Mesendoderm (in vitro differentiated cells): ENCODE data around the gene SLC6A12. TPM values are rescaled to one million over a fixed set of nuclear protein-coding genes. Genes with fewer than 3 reads are reported as not detected.

Experiments
- DNase-seq: peaks from one replicate; pipeline ENCODE4 v3.0.0; 2013
- H2AK5ac ChIP-seq: 2 replicates; pipeline ENCODE4 v1.6.1; 2013; ENCODE audit warnings: low read length, inconsistent platforms
- H2BK120ac ChIP-seq: 2 replicates; pipeline ENCODE4 v1.6.1; 2013; ENCODE audit warnings: low read depth, mild to moderate bottlenecking, low read length, moderate library complexity, mixed read lengths
- H2BK15ac ChIP-seq: replicated peaks from 2 replicates; pipeline ENCODE4 v1.6.1; 2013; ENCODE audit warnings: low read depth, mild to moderate bottlenecking, moderate library complexity
- H2BK5ac ChIP-seq: 2 replicates; pipeline ENCODE4 v1.6.1; 2013; ENCODE audit warnings: low read length, inconsistent platforms
- H3K18ac ChIP-seq: 2 replicates; pipeline ENCODE4 v1.6.1; 2013; ENCODE audit warnings: mild to moderate bottlenecking, low read length, mixed read lengths
- H3K23ac ChIP-seq: one replicate; pipeline ENCODE4 v1.6.1; 2013; ENCODE audit warnings: low read length
- H3K27ac ChIP-seq: 2 replicates; pipeline ENCODE4 v1.5.1; 2013; ENCODE audit warnings: low read depth, mild to moderate bottlenecking, inconsistent platforms, low read length, moderate library complexity
- H3K27me3 ChIP-seq: 2 replicates; pipeline ENCODE4 v1.6.1; 2013; ENCODE audit warnings: low read length, control low read depth, mild to moderate bottlenecking, inconsistent platforms; ENCODE audit not compliant: insufficient read depth, poor library complexity
- H3K36me3 ChIP-seq: 2 replicates; pipeline ENCODE4 v1.6.1; 2013; ENCODE audit warnings: low read length, inconsistent platforms; ENCODE audit not compliant: control insufficient read depth, insufficient read depth
- H3K4ac ChIP-seq: one replicate; pipeline ENCODE4 v1.6.1; 2013; ENCODE audit warnings: low read depth, mild to moderate bottlenecking, low read length, moderate library complexity
- H3K4me1 ChIP-seq: 2 replicates; pipeline ENCODE4 v1.6.1; 2013; ENCODE audit warnings: low read depth, low read length, inconsistent platforms; ENCODE audit not compliant: control insufficient read depth
- H3K4me2 ChIP-seq: 2 replicates; pipeline ENCODE4 v1.6.1; 2013; ENCODE audit warnings: low read length
- H3K4me3 ChIP-seq: 2 replicates; pipeline ENCODE4 v1.5.1; 2013; ENCODE audit warnings: mild to moderate bottlenecking, low read length
- H3K56ac ChIP-seq: one replicate; pipeline ENCODE4 v1.6.1; 2013; ENCODE audit warnings: low read length
- H3K79me1 ChIP-seq: 2 replicates; pipeline ENCODE4 v1.6.1; 2013; ENCODE audit warnings: low read length, inconsistent platforms
- H3K79me2 ChIP-seq: 2 replicates; pipeline ENCODE4 v1.6.1; 2013; ENCODE audit warnings: mild to moderate bottlenecking, low read length; ENCODE audit not compliant: control insufficient read depth, insufficient read depth
- H3K9ac ChIP-seq: 2 replicates; pipeline ENCODE4 v1.6.1; 2013; ENCODE audit warnings: low read length, inconsistent platforms
- H4K5ac ChIP-seq: one replicate; pipeline ENCODE4 v1.6.1; 2013; ENCODE audit warnings: low read length
- H4K8ac ChIP-seq: one replicate; pipeline ENCODE4 v1.6.1; 2013; ENCODE audit warnings: low read depth, mild to moderate bottlenecking, control low read depth, low read length, moderate library complexity
- WGBS: extraction: QIAGEN DNeasy Blood & Tissue Kit; methylation state at CpG from one replicate; pipeline ENCODE4 v1.1.7; 2013; ENCODE audit warnings: low lambda C conversion rate, missing lambda C conversion rate; ENCODE audit not compliant: insufficient coverage; ENCODE audit errors: extremely low coverage; 5-methylcytosine and 5-hydroxymethylcytosine counted together
- polyA plus RNA-seq, 2 experiments: library from polyadenylated mRNA; stranded (reverse); fragments of 200-250 nt; gene quantifications; one replicate each; pipeline ENCODE4 v1.2.3, GENCODE V29; 2013

The SLC6A12 gene
- 0.15 TPM for polyA plus RNA-seq (2013, experiment 1 of 2)
- polyA plus RNA-seq (2013, experiment 2 of 2) = 0.15 TPM

- Histone ChIP-seq H3K4me2 (no peak within 1 kb of the TSS), H3K56ac (peak within 1 kb of the TSS; percentile 34), H3K27me3 (no peaks in the 10 kb centered on the region), H2AK5ac (no peak within 1 kb of the TSS), H3K9ac (no peak within 1 kb of the TSS), H3K4ac (no peak within 1 kb of the TSS), H4K8ac (no peak within 1 kb of the TSS), H3K4me1 (peaks cover 3% of the 10 kb centered on the region), H3K79me2 (no peaks in the 10 kb centered on the region), H3K36me3 (no peaks in the 10 kb centered on the region), H3K27ac (no peak within 1 kb of the TSS), H3K4me3 (no peak within 1 kb of the TSS), H2BK120ac (no peak within 1 kb of the TSS), H3K18ac (no peak within 1 kb of the TSS), H4K5ac (no peak within 1 kb of the TSS), H3K79me1 (no peaks in the 10 kb centered on the region), H2BK15ac (no peak within 1 kb of the TSS), H3K23ac (no peak within 1 kb of the TSS), H2BK5ac (no peak within 1 kb of the TSS)
- no CpG with 5 or more reads among the region's 14 CpGs for WGBS
- DNase-seq = peak; percentile 70
These were observed at the start of gene SLC6A12 for GRCh38 chr12:214003-214741. Gene SLC6A12, minus strand, starts transcription at chr12:214157. Its CDS starts 4,171 bp downstream, at chr12:209986.

GRCh38 chr12:263574-263973 lies 49.6 kb upstream of the SLC6A12 start:
- Histone ChIP-seq H3K27me3 (no peaks in the 10 kb centered on the region), H3K9ac (no peak overlapping the region), H3K79me1 (no peaks in the 10 kb centered on the region), H3K4ac (no peak overlapping the region), H2BK15ac (no peak overlapping the region), H4K8ac (no peak overlapping the region), H3K4me2 (no peak overlapping the region), H3K4me3 (no peak overlapping the region), H3K36me3 (no peaks in the 10 kb centered on the region), H2BK120ac (no peak overlapping the region), H2BK5ac (no peak overlapping the region), H3K4me1 (peaks cover 2% of the 10 kb centered on the region), H2AK5ac (no peak overlapping the region), H4K5ac (no peak overlapping the region), H3K18ac (no peak overlapping the region), H3K23ac (no peak overlapping the region), H3K27ac (no peak overlapping the region), H3K56ac (no peak overlapping the region), H3K79me2 (no peaks in the 10 kb centered on the region)
- no CpG with 5 or more reads among the region's 9 CpGs for WGBS
- DNase-seq = no peak

- DNase-seq = peak; percentile 8
- H3K27me3 ChIP-seq = no peaks in the 10 kb centered on the region
- H3K79me2 ChIP-seq = no peaks in the 10 kb centered on the region
- no peak within 1 kb of the TSS for H3K4me3 ChIP-seq
- no peak within 1 kb of the TSS for H4K8ac ChIP-seq
- H3K36me3 ChIP-seq = no peaks in the 10 kb centered on the region
- H2BK5ac ChIP-seq = no peak within 1 kb of the TSS
- H3K23ac ChIP-seq = no peak within 1 kb of the TSS
- no peak within 1 kb of the TSS for H3K9ac ChIP-seq
- H3K27ac ChIP-seq = no peak within 1 kb of the TSS
- H2BK15ac ChIP-seq = no peak within 1 kb of the TSS
- no peak within 1 kb of the TSS for H3K4ac ChIP-seq
- H3K18ac ChIP-seq = no peak within 1 kb of the TSS
- no peak within 1 kb of the TSS for H2AK5ac ChIP-seq
- peaks cover 2% of the 10 kb centered on the region for H3K4me1 ChIP-seq
- no peak within 1 kb of the TSS for H2BK120ac ChIP-seq
- H3K79me1 ChIP-seq = no peaks in the 10 kb centered on the region
- no peak within 1 kb of the TSS for H4K5ac ChIP-seq
- no peak within 1 kb of the TSS for H3K4me2 ChIP-seq
- WGBS = no CpG with 5 or more reads among the region's 7 CpGs
- no peak within 1 kb of the TSS for H3K56ac ChIP-seq
These were observed 48.9 kb upstream of the SLC6A12 start, which contains the start of gene SLC6A13 for GRCh38 chr12:262817-263216. Gene SLC6A13, minus strand, starts transcription at chr12:262836. Its CDS starts 2,784 bp downstream, at chr12:260052.

- H3K18ac ChIP-seq = no peak overlapping the region
- no peak overlapping the region for H2BK15ac ChIP-seq
- H3K4ac ChIP-seq = no peak overlapping the region
- H3K4me1 ChIP-seq = peaks cover 2% of the 10 kb centered on the region
- H3K27me3 ChIP-seq = no peaks in the 10 kb centered on the region
- H3K79me2 ChIP-seq = no peaks in the 10 kb centered on the region
- H3K9ac ChIP-seq = no peak overlapping the region
- no peaks in the 10 kb centered on the region for H3K36me3 ChIP-seq
- no peak for DNase-seq
- H4K8ac ChIP-seq = no peak overlapping the region
- no peaks in the 10 kb centered on the region for H3K79me1 ChIP-seq
- no peak overlapping the region for H3K27ac ChIP-seq
- H2AK5ac ChIP-seq = no peak overlapping the region
- no peak overlapping the region for H3K4me3 ChIP-seq
- no peak overlapping the region for H2BK120ac ChIP-seq
- H3K4me2 ChIP-seq = no peak overlapping the region
- no peak overlapping the region for H3K56ac ChIP-seq
- H3K23ac ChIP-seq = no peak overlapping the region
- H4K5ac ChIP-seq = no peak overlapping the region
- H2BK5ac ChIP-seq = no peak overlapping the region
These were observed 48.2 kb upstream of the SLC6A12 start for GRCh38 chr12:262113-262512.

- Histone ChIP-seq H2BK15ac (no peak overlapping the region), H3K9ac (no peak overlapping the region), H2BK120ac (no peak overlapping the region), H3K4me1 (peaks cover 8% of the 10 kb centered on the region), H3K23ac (no peak overlapping the region), H3K36me3 (no peaks in the 10 kb centered on the region), H3K18ac (no peak overlapping the region), H4K5ac (no peak overlapping the region), H3K56ac (no peak overlapping the region), H3K27ac (no peak overlapping the region), H3K79me2 (no peaks in the 10 kb centered on the region), H3K27me3 (no peaks in the 10 kb centered on the region), H4K8ac (no peak overlapping the region), H3K79me1 (no peaks in the 10 kb centered on the region), H3K4me2 (no peak overlapping the region), H2BK5ac (no peak overlapping the region), H3K4ac (no peak overlapping the region), H3K4me3 (no peak overlapping the region), H2AK5ac (no peak overlapping the region)
- WGBS = no CpG with 5 or more reads among the region's 14 CpGs
- no peak for DNase-seq
These were observed 43.8 kb upstream of the SLC6A12 start for GRCh38 chr12:257521-258321.
